Measurements from ENCODE around the gene GADL1. TPM values are rescaled to one million over a fixed set of nuclear protein-coding genes. Genes with fewer than 3 reads are reported as not detected.

GADL1 gene
- total RNA-seq, 1 donor from 2014 or later = not detected

- no peak overlapping the region for H3K4me3 Mint-ChIP-seq (ENCODE audit: unreplicated experiment)
- no peak overlapping the region for H3K27ac Mint-ChIP-seq (ENCODE audit: unreplicated experiment)
- H3K27me3 Mint-ChIP-seq (ENCODE audit: unreplicated experiment) = peaks cover 2% of the 10 kb centered on the region
- H3K36me3 Mint-ChIP-seq (ENCODE audit: unreplicated experiment) = no peaks in the 10 kb centered on the region
- no peak for DNase-seq
- peaks cover 10% of the 10 kb centered on the region for H3K4me1 Mint-ChIP-seq (ENCODE audit: low read depth, unreplicated experiment)
- H3K9me3 Mint-ChIP-seq (ENCODE audit: unreplicated experiment) = no peaks in the 10 kb centered on the region
- no peak for TF ChIP-seq CTCF (IDR thresholded peaks at IDR 0.05; ENCODE audit: partially characterized antibody, unreplicated experiment)
Observed at GRCh38 chr3:30919564-30919963, 25.1 kb upstream of the GADL1 start.

DNA sequence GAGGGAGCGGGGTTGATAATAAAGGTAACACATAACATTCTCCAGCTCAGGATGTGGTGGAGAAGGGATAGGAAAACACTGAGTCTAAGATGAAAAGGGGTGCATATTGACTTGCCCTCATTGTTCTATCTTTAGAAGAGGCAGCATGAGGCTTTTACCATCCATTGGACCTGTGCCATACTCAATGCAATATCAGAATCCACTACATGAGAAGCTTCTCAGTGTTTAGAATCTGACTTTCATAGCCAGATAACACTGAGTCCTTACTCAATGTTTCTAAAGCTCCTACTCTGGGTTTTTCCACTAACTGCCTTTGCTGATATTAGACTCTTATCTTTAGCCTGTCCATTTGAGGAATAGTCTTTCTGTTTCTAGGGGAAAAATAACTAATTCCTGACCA lies 24.3 kb upstream of the GADL1 start:
- DNase-seq = no peak
- Mint-ChIP-seq H3K4me3 (ENCODE audit: unreplicated experiment) (no peak overlapping the region), H3K27me3 (ENCODE audit: unreplicated experiment) (peaks cover 2% of the 10 kb centered on the region), H3K27ac (ENCODE audit: unreplicated experiment) (no peak overlapping the region), H3K4me1 (ENCODE audit: low read depth, unreplicated experiment) (peaks cover 10% of the 10 kb centered on the region), H3K36me3 (ENCODE audit: unreplicated experiment) (no peaks in the 10 kb centered on the region), H3K9me3 (ENCODE audit: unreplicated experiment) (no peaks in the 10 kb centered on the region)
- TF ChIP-seq CTCF (IDR thresholded peaks at IDR 0.05; ENCODE audit: partially characterized antibody, unreplicated experiment) = no peak

- H3K36me3 Mint-ChIP-seq (ENCODE audit: unreplicated experiment) = no peaks in the 10 kb centered on the region
- DNase-seq = no peak
- TF ChIP-seq CTCF (IDR thresholded peaks at IDR 0.05; ENCODE audit: partially characterized antibody, unreplicated experiment) = no peak
- H3K4me1 Mint-ChIP-seq (ENCODE audit: low read depth, unreplicated experiment) = peaks cover 10% of the 10 kb centered on the region
- H3K9me3 Mint-ChIP-seq (ENCODE audit: unreplicated experiment) = no peaks in the 10 kb centered on the region
- H3K4me3 Mint-ChIP-seq (ENCODE audit: unreplicated experiment) = no peak overlapping the region
- no peak overlapping the region for H3K27ac Mint-ChIP-seq (ENCODE audit: unreplicated experiment)
- H3K27me3 Mint-ChIP-seq (ENCODE audit: unreplicated experiment) = peaks cover 2% of the 10 kb centered on the region
Observed at GRCh38 chr3:30915782-30916181, 21.3 kb upstream of the GADL1 start.

GRCh38 chr3:30914696-30915095 lies 20.2 kb upstream of the GADL1 start:
- peaks cover 2% of the 10 kb centered on the region for H3K27me3 Mint-ChIP-seq (ENCODE audit: unreplicated experiment)
- no peak for TF ChIP-seq CTCF (IDR thresholded peaks at IDR 0.05; ENCODE audit: partially characterized antibody, unreplicated experiment)
- H3K36me3 Mint-ChIP-seq (ENCODE audit: unreplicated experiment) = no peaks in the 10 kb centered on the region
- peaks cover 10% of the 10 kb centered on the region for H3K4me1 Mint-ChIP-seq (ENCODE audit: low read depth, unreplicated experiment)
- no peak overlapping the region for H3K4me3 Mint-ChIP-seq (ENCODE audit: unreplicated experiment)
- DNase-seq = no peak
- H3K27ac Mint-ChIP-seq (ENCODE audit: unreplicated experiment) = no peak overlapping the region
- H3K9me3 Mint-ChIP-seq (ENCODE audit: unreplicated experiment) = no peaks in the 10 kb centered on the region

- no peak for TF ChIP-seq CTCF (IDR thresholded peaks at IDR 0.05; ENCODE audit: partially characterized antibody, unreplicated experiment)
- H3K9me3 Mint-ChIP-seq (ENCODE audit: unreplicated experiment) = no peaks in the 10 kb centered on the region
Observed at GRCh38 chr3:30913176-30913575, 18.7 kb upstream of the GADL1 start.

More at GRCh38 chr3:30913176-30913575, 18.7 kb upstream of the GADL1 start:
- Mint-ChIP-seq H3K4me1 (ENCODE audit: low read depth, unreplicated experiment) (peaks cover 9% of the 10 kb centered on the region), H3K27ac (ENCODE audit: unreplicated experiment) (no peak overlapping the region), H3K4me3 (ENCODE audit: unreplicated experiment) (no peak overlapping the region), H3K27me3 (ENCODE audit: unreplicated experiment) (peaks cover 2% of the 10 kb centered on the region), H3K36me3 (ENCODE audit: unreplicated experiment) (no peaks in the 10 kb centered on the region)
- DNase-seq = no peak
